SK-N-SH (cell line): ENCODE results near the gene OR2AE1. TPM values are rescaled to one million over a fixed set of nuclear protein-coding genes. Genes with fewer than 3 reads are reported as not detected.

ENCODE experiments used
- CTCF ChIA-PET: fragments of 300-600, 350-600 bp; formaldehyde crosslinking; extraction: SDS; loops from one replicate; lab custom pipeline; 2021; lab: Yijun Ruan, JAX
- POLR2A ChIA-PET: fragments of 350-600 bp; sonication (Branson Sonifier 250); formaldehyde crosslinking; extraction: SDS; loops from one replicate; lab custom pipeline; 2020; ENCODE audit warnings: antibody characterized with exemption, inconsistent platforms; lab: Yijun Ruan, JAX
- DNase-seq: peaks from one replicate; pipeline ENCODE4 v3.0.0; 2012
- H2AFZ ChIP-seq: fragments of 200-600 bp; sonication (generic); 2 replicates; pipeline ENCODE4 v1.8.1; 2016; ENCODE audit warnings: antibody characterized with exemption, mild to moderate bottlenecking, low read depth
- H3F3A ChIP-seq: fragments of 200-600 bp; sonication (generic); replicated peaks from 2 replicates; pipeline ENCODE3; 2016; ENCODE audit warnings: antibody characterized with exemption, mild to moderate bottlenecking; ENCODE audit not compliant: insufficient read depth
- H3K27ac ChIP-seq, 2 experiments: fragments of 200-500 bp in 1 of 2; fragments of 200-600 bp in 1 of 2; sonication (Bioruptor generic) in 1 of 2; sonication (generic), shearing (Covaris generic) in 1 of 2; 2 replicates each; pipeline versions ENCODE4 v1.5.1 to v1.6.1; 2014 to 2016; ENCODE audit warnings: low read depth in 2 of 2, inconsistent platforms in 1 of 2, low read length in 1 of 2, mild to moderate bottlenecking in 1 of 2, mixed read lengths in 1 of 2
- H3K27me3 ChIP-seq: fragments of 200-600 bp; sonication (generic), shearing (Covaris generic); 2 replicates; pipeline ENCODE4 v1.6.1; 2016; ENCODE audit warnings: mixed run types; ENCODE audit not compliant: insufficient read depth
- H3K36me3 ChIP-seq, 2 experiments: fragments of 200-500 bp in 1 of 2; fragments of 200-600 bp in 1 of 2; sonication (Bioruptor generic) in 1 of 2; sonication (generic) in 1 of 2; replicated peaks in 1 of 2; 2 replicates each; pipeline versions ENCODE3 to v1.5.1; 2014 to 2016; ENCODE audit warnings: low read length in 1 of 2, mild to moderate bottlenecking in 1 of 2; ENCODE audit not compliant: insufficient read depth in 2 of 2, control insufficient read depth in 1 of 2
- H3K4me1 ChIP-seq, 2 experiments: fragments of 200-500 bp in 1 of 2; fragments of 200-600 bp in 1 of 2; sonication (Bioruptor generic) in 1 of 2; sonication (generic), shearing (Covaris generic) in 1 of 2; 2 replicates each; pipeline versions ENCODE4 v1.5.1 to v1.6.1; 2014 to 2016; ENCODE audit warnings: low read depth in 1 of 2, low read length in 1 of 2, mixed run types in 1 of 2; ENCODE audit not compliant: insufficient read depth in 2 of 2, control insufficient read depth in 1 of 2
- H3K4me2 ChIP-seq: fragments of 200-600 bp; sonication (generic), shearing (Covaris generic); 2 replicates; pipeline ENCODE4 v1.6.1; 2017; ENCODE audit warnings: mixed run types
- H3K4me3 ChIP-seq, 2 experiments: fragments of 200-500 bp in 1 of 2; fragments of 200-600 bp in 1 of 2; sonication (Bioruptor generic) in 1 of 2; sonication (generic), shearing (Covaris generic) in 1 of 2; 2 replicates each; pipeline versions ENCODE4 v1.5.1 to v1.8.1; 2014 to 2016; ENCODE audit warnings: low read depth in 2 of 2, inconsistent platforms in 1 of 2, low read length in 1 of 2, mild to moderate bottlenecking in 1 of 2, mixed read lengths in 1 of 2, moderate library complexity in 1 of 2
- H3K79me2 ChIP-seq: fragments of 200-600 bp; sonication (generic); 2 replicates; pipeline ENCODE4 v1.8.1; 2017; ENCODE audit warnings: mild to moderate bottlenecking; ENCODE audit not compliant: insufficient read depth
- H3K9ac ChIP-seq: fragments of 200-600 bp; sonication (generic); 2 replicates; pipeline ENCODE4 v1.6.1; 2017; ENCODE audit warnings: mixed run types
- H3K9me2 ChIP-seq: fragments of 200-600 bp; sonication (generic); 2 replicates; pipeline ENCODE4 v1.6.1; 2017; ENCODE audit warnings: mixed run types
- H3K9me3 ChIP-seq: fragments of 200-600 bp; sonication (generic); 2 replicates; pipeline ENCODE4 v1.6.1; 2017; ENCODE audit warnings: mixed run types, mild to moderate bottlenecking, moderate library complexity
- H4K20me1 ChIP-seq: fragments of 200-600 bp; sonication (generic); 2 replicates; pipeline ENCODE4 v1.6.1; 2017; ENCODE audit warnings: mild to moderate bottlenecking, mixed run types; ENCODE audit not compliant: insufficient read depth
- EP300 ChIP-seq, 2 experiments: IDR thresholded peaks; 2 replicates each; pipeline versions ENCODE4 v1.4.0 to v1.6.1; 2012; ENCODE audit warnings: borderline replicate concordance in 1 of 2, low read depth in 1 of 2, low read length in 1 of 2
- GABPA ChIP-seq: IDR thresholded peaks from 2 replicates; pipeline ENCODE4 v1.4.0; 2012; ENCODE audit warnings: low read depth, mild to moderate bottlenecking
- JUND ChIP-seq: IDR thresholded peaks from 2 replicates; pipeline ENCODE4 v1.4.0; 2012
- MEF2A ChIP-seq: IDR thresholded peaks from 2 replicates; pipeline ENCODE4 v1.4.0; 2012; ENCODE audit warnings: low read depth, borderline replicate concordance
- MXI1 ChIP-seq: IDR thresholded peaks from 2 replicates; pipeline ENCODE4 v1.6.1; 2012; ENCODE audit warnings: mild to moderate bottlenecking, low read depth, low read length, improper control_type of control experiment
- NFIC ChIP-seq: IDR thresholded peaks from 2 replicates; pipeline ENCODE4 v1.4.0; 2012; ENCODE audit warnings: borderline replicate concordance
- NRF1 ChIP-seq: IDR thresholded peaks from 2 replicates; pipeline ENCODE4 v1.6.1; 2012; ENCODE audit warnings: low read depth, mild to moderate bottlenecking, low read length
- PBX3 ChIP-seq: IDR thresholded peaks from 2 replicates; pipeline ENCODE4; 2012
- RAD21 ChIP-seq: IDR thresholded peaks from 2 replicates; pipeline ENCODE4 v1.6.1; 2012; ENCODE audit warnings: mild to moderate bottlenecking, low read length
- RCOR1 ChIP-seq: fragments of 150-350 bp; IDR thresholded peaks from 2 replicates; pipeline ENCODE4 v1.6.1; 2017; ENCODE audit warnings: antibody characterized with exemption, low read length
- SMC3 ChIP-seq: IDR thresholded peaks from 2 replicates; pipeline ENCODE4 v1.6.1; 2012; ENCODE audit warnings: low read depth, low read length, improper control_type of control experiment
- TAF1 ChIP-seq: IDR thresholded peaks from 2 replicates; pipeline ENCODE4 v1.6.1; 2012; ENCODE audit warnings: low read depth, mild to moderate bottlenecking, low read length, moderate library complexity, borderline replicate concordance
- YY1 ChIP-seq: IDR thresholded peaks from 2 replicates; pipeline ENCODE4 v1.4.0; 2012; ENCODE audit warnings: low read depth, mild to moderate bottlenecking
- WGBS: methylation state at CpG from one replicate; pipeline ENCODE4 v1.1.6; 2017; ENCODE audit warnings: low lambda C conversion rate; 5-methylcytosine and 5-hydroxymethylcytosine counted together
- polyA plus RNA-seq, 3 experiments: library from polyadenylated mRNA; depleted of rRNA; stranded (reverse); fragments of >200 nt; gene quantifications; 2 replicates each; pipeline ENCODE4 v1.2.3, GENCODE V29; 2012
- TF ChIP-seq, protein P1 (sequence below): fragments of 200-600 bp; sonication (generic); IDR thresholded peaks from 2 replicates; pipeline ENCODE4 v1.6.1; 2017; ENCODE audit warnings: antibody characterized with exemption, mild to moderate bottlenecking, moderate library complexity

Gene OR2AE1
- polyA plus RNA-seq, 1 of the 3 experiments (the other 2 are of a cell fraction), result not detected

DNA sequence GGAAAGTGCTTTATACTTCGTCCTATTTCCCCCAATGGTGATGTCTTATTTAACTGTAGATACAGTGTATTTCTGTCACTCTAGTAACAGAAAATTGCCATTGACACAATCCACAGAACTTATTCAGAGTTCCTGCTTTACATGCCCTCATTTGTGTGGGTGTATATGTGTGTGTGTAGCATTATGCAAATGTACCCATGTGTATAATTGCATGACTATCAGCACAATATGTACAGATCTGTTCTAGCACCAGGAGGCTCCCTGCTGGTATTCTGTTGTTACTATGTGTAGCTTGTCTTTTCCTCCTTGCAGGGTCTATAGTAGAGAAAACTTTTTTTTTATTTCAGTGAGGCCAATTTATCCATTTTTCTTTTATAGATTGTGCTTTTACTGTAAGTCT, 32.5 kb downstream of the OR2AE1 start:
- DNase-seq, result no peak
- no peak overlapping the region for H3K4me3 ChIP-seq
- no peaks in the 10 kb centered on the region for H3K36me3 ChIP-seq
- H4K20me1 ChIP-seq, result no peaks in the 10 kb centered on the region
- H3F3A ChIP-seq, result no peaks in the 10 kb centered on the region
- H3K4me2 ChIP-seq, result no peak overlapping the region
- WGBS, result 0% methylated on average over 1 of the region's 1 CpG
- H3K4me1 ChIP-seq, result no peaks in the 10 kb centered on the region
- peaks cover 59% of the 10 kb centered on the region; the same call in 1 of the 2 replicates for H3K27me3 ChIP-seq
- no peaks in the 10 kb centered on the region for H3K9me2 ChIP-seq
- no peak for TF ChIP-seq NFIC
- no peak for TF ChIP-seq YY1
- TF ChIP-seq TAF1, result no peak
- no peak for TF ChIP-seq RCOR1
- no peak for TF ChIP-seq JUND
- TF ChIP-seq PBX3, result no peak
- no peak for TF ChIP-seq EP300 (IDR thresholded peaks at IDR 0.05; ENCODE audit: borderline replicate concordance in 1 of 2, low read depth in 1 of 2, low read length in 1 of 2)
- no peak for TF ChIP-seq SMC3
- TF ChIP-seq MEF2A, result no peak
- no peak for TF ChIP-seq GABPA
- TF ChIP-seq RAD21, result no peak
- no peak for TF ChIP-seq NRF1
- TF ChIP-seq MXI1, result no peak
- TF ChIP-seq, protein P1, sequence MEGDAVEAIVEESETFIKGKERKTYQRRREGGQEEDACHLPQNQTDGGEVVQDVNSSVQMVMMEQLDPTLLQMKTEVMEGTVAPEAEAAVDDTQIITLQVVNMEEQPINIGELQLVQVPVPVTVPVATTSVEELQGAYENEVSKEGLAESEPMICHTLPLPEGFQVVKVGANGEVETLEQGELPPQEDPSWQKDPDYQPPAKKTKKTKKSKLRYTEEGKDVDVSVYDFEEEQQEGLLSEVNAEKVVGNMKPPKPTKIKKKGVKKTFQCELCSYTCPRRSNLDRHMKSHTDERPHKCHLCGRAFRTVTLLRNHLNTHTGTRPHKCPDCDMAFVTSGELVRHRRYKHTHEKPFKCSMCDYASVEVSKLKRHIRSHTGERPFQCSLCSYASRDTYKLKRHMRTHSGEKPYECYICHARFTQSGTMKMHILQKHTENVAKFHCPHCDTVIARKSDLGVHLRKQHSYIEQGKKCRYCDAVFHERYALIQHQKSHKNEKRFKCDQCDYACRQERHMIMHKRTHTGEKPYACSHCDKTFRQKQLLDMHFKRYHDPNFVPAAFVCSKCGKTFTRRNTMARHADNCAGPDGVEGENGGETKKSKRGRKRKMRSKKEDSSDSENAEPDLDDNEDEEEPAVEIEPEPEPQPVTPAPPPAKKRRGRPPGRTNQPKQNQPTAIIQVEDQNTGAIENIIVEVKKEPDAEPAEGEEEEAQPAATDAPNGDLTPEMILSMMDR, result no peak
- no peaks in the 10 kb centered on the region for H3K79me2 ChIP-seq
- H3K9ac ChIP-seq, result no peak overlapping the region
- H3K27ac ChIP-seq, result no peak overlapping the region
- POLR2A ChIA-PET, result no interaction called here
- no peak overlapping the region for H2AFZ ChIP-seq
- H3K9me3 ChIP-seq, result no peaks in the 10 kb centered on the region
- CTCF ChIA-PET, result interaction anchor here (0.7 kb wide), 1 partner anchor 54 kb away, joined by 3 read pairs; no protein-coding TSS in a partner anchor

DNA sequence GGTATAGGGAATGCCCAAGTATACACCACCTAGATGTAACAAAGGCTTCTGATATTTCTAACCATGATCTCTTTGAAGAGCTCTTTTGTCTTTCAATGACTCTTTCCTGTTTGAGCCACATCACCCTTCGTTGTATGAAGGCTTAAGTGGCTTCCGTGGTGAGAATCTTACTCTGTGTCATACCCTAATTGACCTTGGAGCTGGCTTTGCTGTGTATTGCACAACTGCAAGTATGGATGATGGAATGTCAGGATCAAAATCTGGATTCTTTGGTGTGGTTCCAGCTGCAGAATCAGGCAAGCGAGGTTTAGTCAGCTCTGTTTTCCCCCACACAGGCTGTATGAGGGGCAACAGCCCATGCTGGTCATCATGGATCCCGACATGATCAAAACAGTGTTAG, 33.0 kb downstream of the OR2AE1 start:
- TF ChIP-seq MXI1, result no peak
- TF ChIP-seq NFIC, result no peak
- 1% methylated on average over 4 of the region's 4 CpGs for WGBS
- no peaks in the 10 kb centered on the region for H3K9me3 ChIP-seq
- H3K79me2 ChIP-seq, result no peaks in the 10 kb centered on the region
- no peaks in the 10 kb centered on the region for H3K9me2 ChIP-seq
- H3F3A ChIP-seq, result no peaks in the 10 kb centered on the region
- H3K9ac ChIP-seq, result no peak overlapping the region
- CTCF ChIA-PET, result no interaction called here
- H2AFZ ChIP-seq, result no peak overlapping the region
- POLR2A ChIA-PET, result no interaction called here
- H3K4me2 ChIP-seq, result no peak overlapping the region
- DNase-seq, result no peak
- H3K27me3 ChIP-seq, result peaks cover 65% of the 10 kb centered on the region; the same call in 1 of the 2 replicates
- no peaks in the 10 kb centered on the region for H4K20me1 ChIP-seq
- H3K27ac ChIP-seq, result no peak overlapping the region
- H3K4me1 ChIP-seq, result no peaks in the 10 kb centered on the region
- H3K4me3 ChIP-seq, result no peak overlapping the region
- no peaks in the 10 kb centered on the region for H3K36me3 ChIP-seq
